SKM-1 (cell line): ENCODE results near the gene KIF26B.
"Not testable (repeated sequence)": the region's sequence is repeated elsewhere in the genome, so short reads cannot be mapped to it uniquely, and the experiment has no call there.

Experiments
- DNase-seq: peaks from one replicate; lab custom pipeline; 2025; ENCODE audit not compliant: unreplicated experiment; lab: John Stamatoyannopoulos, UW

KIF26B gene

DNA sequence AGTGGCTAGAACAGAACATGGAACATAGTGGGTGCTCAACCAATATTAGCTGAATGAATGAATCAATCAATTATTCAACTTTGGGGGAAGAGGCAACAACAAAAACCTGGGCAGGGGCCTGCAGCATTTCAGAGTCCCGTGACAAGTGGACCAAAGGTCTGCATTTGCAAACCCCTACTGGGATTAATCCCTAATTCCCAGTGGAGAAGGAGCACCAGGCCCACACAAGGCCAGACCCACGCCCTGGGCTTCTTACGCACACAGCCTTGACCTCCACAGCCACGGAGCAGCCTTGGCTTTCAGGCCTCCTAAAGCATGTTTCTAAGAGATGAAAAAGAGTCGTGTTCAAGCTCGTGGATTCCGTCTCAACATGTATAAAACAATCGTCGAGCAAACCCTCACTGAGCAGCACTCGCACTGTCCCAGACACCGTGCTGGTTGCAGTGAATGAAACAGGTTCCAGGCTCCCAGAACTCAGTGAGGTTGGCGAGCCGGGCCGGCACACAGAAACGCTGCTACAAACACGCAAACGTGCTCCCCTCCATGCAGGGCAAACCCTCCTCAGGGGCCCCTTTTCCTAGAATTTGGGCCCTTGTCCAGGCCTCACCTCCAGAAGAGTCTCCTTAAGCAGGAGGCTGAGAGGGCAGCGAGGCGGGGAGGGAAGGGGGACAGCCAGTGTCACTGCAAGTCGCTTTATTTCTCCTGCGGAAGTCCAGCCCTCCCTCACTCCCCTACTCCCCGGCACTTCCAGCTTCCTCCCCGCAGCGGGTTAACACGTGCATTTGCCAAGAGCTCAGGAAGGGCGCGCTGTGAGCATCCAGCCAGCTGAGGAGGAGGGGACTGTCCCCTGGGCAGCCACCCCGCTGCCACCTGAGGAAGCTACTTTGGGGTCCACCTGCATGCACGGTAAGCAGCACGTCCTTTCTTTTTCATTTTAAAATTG is 556.4 kb downstream of the KIF26B start:
- no peak for DNase-seq

DNA sequence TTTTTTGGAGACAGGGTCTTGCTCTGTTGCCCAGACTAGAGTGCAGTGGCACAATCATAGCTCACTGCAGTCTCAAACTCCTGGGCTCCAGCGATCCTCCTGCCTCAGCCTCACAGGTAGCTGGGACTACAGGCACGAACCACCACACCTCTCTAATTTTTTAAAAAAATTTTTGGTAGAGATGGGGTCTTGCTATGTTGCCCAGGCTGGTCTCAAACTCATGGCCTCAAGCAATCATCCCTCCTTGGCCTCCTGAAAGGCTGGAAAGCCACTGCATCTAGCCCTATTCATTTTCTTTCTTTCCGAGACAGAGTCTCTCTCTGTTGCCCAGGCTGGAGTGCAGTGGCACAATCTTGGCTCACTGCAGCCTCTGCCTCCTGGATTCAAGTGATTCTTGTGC is 559.2 kb downstream of the KIF26B start:
- not testable (repeated sequence) for DNase-seq

DNA sequence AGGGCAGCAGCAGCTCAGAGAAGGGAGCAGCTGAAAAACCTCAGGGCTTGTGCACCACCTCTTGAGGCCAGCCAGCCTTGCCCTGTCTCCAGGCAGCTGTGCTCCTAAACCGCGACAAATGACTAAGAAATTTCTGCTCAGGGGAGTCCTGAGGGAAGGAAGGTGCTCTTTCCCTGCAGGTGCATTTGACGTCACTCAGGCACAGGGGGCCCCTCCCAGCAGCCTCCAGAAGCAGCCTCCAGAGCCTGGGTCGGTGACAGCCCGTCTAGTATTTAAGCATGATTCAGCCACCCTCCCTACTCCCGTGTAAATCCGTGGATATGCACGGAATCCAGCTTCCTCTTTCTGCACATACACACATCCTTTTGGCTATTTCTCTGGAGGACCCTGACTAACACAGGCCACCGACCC is 560.5 kb downstream of the KIF26B start:
- no peak for DNase-seq

DNA sequence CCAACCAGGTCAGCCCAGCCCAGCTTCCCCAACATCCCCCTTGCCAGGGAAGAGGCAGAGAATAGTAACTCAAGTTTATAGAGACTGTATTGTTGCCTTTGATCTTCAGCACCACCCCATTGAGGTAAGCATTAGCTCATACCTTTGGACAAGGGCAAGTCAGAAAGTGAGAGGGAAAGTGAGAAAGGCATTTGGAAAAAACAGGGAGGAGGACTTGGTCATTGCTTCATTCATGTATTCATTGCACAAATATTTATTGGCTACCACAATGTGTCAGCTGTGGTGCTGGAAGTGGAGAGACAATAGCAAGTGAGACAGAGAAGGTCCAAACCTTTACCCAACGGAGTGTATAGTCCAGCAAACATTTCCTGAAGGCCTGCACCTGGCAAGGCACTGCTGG is 561.2 kb downstream of the KIF26B start:
- no peak for DNase-seq

DNA sequence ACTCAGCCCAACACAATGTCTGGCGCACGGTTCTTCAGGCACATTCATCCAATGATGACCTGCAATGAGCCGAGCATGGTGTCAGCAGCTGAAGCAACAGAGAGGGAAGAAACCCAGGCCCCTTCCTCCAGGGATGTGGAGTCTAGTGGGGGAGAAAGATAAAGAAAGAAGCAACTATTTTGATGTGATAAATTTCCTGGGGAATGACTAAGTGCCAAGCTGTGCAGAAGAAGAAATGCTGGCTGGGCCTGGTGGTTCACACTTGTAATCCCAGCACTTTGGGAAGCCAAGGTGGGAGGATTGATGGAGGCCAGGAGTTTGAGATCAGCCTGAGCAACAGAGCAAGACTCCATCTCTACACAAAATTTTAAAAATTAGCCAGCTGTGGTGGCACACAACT is 561.8 kb downstream of the KIF26B start:
- DNase-seq = no peak

DNA sequence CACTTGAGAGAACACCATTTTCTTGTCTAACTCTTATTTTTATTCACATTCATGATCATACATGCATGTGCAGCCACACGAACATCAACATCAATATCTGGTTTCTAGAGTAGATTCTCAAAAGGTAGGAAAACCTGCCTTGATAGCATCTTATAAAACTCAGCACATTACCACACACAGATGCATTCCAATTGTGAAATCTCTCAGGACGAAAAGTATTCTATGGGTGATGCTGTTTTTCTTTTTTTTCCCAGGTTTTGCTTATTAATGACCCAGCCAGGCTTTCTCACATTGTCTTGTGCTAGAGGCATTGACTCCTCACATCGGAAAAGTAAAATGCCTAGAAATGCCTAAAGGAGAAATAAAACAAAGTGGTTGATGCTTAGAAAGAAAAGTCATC is 562.8 kb downstream of the KIF26B start:
- no peak for DNase-seq

DNA sequence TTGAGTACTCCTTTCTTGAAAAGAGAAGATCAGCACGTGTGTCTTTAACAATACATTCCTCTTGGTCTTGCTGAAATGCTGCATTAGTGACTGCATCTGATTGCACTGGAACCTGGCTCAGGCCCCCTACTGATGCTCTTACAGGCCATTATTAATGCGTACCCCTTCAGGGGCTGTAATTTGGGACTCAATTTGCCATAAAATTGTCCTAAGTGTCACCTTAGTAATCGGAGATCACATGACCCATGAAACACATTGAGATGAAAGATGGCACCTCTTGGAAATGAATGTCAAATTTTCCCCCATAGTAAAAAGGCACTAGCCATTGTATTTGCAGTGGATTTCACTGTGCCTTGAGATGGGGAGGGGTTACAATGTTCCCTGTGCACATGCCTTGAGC is 563.3 kb downstream of the KIF26B start:
- no peak for DNase-seq

DNA sequence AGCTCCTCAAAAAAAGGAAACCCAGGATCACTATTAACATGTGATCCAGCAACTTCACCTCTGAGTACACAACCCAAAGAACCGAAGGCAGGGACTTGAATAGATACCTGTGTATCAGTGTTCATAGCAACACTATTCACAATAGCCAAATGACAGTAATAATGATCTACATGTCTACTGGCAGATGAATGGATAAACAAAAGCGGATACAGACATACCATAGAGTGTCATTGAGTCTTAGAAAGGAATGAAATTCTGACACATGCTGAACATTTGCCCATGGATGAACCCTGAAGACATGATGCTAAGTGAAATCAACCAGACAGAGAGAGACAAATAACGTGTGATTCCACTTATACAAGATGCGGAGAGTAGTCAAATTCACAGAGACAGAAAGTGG is 564.2 kb downstream of the KIF26B start:
- no peak for DNase-seq

DNA sequence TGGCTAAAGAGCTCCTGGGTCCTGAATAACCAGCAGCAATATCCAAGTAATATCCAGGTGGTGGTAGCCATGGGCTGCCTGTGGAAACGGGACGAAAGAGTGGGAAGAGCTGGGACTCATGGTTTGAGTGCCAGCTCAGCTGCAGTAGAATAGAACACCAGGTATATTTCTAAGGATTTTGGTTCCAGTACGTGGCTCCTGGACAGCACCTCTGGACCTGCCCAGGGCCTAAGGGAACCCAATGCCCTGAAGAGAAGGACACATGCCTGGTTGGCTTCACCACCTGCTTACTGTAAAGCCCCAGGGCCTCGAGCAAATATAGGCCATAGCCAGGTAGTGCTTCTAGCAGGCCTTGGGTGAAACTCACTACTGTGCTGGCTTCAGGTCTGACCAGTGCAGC is 566.7 kb downstream of the KIF26B start:
- DNase-seq = no peak

DNA sequence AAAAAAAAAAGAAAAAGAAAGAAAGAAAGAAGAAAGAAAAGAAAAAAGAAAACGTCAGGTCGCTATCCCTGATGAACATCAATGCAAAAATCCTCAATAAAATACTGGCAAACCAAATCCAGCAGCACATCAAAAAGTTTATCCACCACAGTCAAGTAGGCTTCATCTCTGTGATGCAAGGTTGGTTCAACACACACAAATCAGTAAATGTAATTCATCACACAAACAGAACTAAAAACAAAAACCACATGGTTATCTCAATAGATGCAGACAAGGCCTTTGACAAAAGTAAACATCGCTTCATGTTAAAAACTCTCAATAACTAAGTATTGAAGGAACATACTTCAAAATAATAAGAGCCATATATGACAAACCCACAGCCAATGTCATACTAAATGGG is 573.2 kb downstream of the KIF26B start:
- not testable (repeated sequence) for DNase-seq

DNA sequence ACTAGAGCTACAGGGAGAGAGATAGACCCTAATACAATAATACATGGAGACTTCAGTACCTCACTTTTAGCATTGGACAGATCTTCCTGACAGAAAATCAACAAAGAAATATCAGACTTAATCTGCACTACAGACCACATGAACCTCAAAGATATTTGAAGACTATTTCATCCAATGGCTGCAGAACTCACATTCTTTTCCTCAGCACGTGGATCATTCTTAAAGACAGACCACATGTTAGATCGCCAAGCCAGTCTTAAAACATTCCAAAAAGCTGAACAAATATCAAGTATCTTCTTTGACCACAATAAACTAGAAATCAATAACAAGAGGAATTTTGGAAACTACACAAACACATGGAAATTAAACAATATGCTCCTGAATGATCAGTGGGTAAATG is 576.0 kb downstream of the KIF26B start:
- no peak for DNase-seq

DNA sequence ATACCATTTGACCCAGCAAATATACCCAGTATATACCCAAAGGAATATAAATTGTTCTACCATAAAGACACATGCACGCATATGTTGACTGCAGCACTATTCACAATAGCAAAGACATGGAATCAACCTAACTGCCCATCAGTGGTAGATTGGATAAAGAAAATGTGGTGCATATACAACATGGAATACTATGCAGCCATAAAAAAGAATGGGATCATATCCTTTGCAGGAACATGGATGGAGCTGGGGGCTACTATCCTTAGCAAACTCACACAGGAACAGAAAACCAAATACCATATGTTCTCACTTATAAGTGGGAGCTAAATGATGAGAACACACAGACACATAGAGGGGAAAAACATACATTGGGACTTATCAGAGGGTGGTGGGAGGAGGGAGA is 585.6 kb downstream of the KIF26B start:
- not testable (repeated sequence) for DNase-seq

DNA sequence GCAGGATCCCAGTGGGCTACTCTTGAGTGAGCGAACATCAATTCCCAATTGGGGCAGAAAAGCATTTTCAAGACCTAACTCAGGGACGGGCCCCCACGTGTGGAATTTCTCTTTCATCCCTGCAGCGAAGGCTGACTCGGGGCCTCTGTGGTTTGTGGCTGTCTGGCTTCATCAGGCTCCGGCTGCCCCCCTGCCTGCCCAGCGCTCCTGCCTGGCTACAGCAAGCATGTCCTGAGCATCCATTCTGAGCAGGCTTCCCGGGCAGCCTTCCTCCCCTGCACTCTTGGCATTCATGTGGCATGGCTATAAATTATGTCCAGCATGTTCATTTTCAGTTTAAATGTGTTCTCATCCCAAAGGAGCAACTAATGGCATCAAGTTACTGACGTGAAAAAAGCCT is 588.1 kb downstream of the KIF26B start:
- no peak for DNase-seq

DNA sequence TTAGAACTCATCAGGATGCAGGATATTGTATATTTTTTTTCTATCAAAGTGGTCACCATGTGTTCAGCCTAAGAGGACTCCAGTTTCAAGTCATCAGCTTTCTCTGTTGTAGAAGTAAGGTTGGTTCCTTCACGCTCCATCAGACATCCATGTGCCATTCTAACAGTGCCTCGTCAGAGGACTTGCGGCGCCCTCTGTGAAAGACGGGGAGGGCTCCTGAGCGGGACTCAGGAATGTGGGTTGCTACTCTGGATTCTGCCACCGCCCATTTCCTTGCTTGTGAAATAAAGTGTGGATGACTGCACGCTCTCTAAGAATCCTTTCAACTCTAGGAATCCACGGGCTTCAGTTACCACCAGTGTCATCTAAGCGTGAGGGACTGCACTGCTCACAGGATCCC is 593.5 kb downstream of the KIF26B start:
- no peak for DNase-seq

DNA sequence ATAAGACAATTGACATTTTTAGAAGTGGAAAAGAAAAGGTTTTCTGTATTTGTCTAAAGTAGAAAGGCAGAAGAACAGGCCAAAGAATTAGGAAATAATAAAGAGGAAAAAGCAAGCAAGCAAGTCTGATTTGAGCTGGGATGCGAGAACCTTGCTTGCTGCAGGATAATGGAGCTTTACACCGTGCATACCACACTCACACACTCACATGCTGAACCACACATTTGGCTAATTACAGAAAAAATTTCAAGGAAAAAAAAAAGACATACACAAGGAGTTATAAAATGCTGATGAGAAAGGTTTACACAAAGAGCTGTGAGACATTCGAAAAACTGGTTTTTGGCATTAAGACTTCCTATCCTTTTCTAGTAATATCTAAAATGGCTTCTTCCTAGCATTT is 593.9 kb downstream of the KIF26B start:
- no peak for DNase-seq

DNA sequence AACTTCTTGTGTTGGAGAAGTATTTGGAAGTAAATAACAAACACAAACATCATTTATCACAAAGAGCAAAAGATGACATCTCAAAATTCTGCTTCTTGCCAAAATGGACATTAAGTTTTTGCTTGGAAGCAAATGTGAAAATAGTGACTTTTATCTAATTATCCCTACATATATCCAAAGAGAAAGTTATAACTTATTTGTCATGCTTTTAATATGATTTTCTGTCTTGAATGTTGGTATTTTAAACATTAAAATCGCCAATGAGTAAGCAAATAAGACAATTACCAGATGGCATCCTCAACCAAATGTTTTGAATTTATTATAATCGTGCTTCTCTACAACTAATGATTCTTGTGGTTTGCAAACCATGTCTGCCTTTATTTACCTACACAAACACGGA is 594.3 kb downstream of the KIF26B start:
- DNase-seq = no peak

DNA sequence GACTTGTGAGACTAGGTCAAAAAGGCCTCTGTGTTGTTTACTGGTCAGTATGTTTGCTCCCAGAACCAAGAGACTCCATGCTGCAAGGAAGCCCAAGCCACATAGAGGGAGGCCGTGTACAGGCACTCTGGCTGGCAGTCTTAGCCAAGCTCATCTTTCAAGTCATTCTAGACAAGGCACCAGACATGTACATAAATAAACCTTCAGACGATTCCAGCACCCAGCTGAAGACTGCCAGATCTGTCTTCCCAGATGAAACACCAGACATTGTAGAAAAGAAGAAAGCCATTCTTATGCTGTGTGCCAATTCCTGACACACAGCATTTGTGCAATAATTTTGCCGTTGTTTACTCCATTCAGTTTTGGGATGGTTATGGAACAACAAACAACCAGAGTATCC is 595.5 kb downstream of the KIF26B start:
- no peak for DNase-seq

DNA sequence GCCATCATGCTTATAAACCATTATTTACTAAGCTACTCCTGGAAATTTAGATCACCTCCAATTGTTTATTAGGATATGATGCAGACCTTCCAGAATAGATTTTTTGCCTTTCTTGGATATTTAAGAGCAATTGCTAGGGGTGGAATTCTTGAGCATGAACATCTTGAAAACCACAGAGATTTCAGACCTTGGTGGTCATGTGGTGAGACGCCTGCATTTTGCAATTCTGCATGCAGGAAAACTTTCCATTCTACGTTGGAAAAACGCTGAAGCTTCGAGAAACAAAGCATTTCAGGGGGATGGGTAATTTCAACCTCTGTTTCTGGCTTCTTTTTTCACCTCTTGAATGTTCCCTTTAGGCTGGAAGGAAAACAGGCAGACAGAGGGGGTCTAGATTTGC is 596.3 kb downstream of the KIF26B start:
- DNase-seq = no peak

DNA sequence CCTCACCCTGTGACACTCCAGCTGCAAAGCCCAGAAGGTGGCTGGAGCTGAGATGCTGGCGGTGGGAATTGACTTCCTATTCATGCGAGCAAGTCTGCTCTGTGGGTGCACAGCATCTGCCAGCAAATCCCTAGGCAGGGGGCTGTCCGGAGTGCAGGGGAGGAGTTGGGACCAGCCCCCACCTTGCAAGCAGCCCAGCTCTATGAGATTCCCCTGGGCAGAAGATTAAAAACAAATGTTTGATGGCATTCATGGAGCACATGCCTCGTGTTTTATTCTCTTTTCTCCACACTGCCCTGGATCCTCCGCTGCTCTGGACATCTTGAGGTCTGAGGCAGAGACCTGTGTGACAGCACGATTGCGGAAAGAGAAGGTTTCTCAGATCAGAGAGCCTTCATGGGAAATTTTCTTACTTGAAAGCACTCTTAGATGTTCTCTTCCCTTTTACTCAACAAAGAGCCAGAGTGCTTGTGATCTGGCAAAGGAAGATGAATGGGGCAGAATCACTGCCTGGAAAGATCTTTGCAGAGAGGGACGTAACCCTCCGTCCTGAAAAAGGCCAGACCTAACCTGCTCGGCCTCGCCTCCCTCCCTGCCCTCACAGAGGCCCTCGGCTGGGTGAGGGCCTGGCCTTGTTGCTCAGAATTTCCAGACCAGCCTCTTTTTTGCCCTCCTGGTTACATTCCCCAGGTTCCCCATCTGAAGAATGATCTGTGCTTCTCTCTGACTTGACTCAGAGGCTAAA is 597.1 kb downstream of the KIF26B start:
- DNase-seq = no peak

DNA sequence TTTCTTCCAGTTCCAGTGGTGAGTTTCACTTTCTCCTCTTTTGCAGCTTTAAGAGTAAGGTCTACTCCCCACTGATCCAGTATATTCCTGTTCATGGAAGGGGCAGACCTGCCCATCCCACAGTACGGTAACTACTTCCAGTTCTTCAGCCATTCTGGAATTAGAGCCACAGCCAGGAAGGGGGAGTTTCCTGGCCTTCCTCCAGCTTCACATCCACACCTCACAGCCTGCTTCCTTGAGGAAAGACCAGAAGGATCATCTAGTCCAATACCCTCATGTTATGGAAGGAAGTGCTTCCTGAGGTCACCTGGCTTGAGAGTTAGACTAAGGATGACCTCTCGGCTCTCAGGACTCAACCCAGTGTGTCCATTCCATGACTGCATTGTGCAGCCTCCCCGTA is 597.8 kb downstream of the KIF26B start:
- DNase-seq = no peak

DNA sequence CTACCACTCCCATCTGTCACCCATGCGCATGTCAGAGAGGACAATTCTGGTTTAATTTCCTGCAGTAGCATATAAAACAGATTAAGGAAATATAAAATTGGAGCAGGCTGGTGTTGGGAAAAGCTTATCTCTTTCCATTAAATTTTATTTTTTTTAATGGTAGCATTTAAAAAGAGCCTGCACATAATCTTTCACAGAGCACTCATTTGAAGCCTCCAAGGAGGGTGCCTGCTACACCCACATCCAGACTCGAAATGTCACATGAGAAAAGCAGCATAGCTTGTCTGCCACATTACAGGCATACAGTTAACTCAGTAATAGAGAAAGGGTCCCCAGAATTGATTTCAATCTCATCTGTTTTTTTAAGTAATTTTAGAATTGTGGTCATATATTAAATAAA is 599.0 kb downstream of the KIF26B start:
- no peak for DNase-seq

DNA sequence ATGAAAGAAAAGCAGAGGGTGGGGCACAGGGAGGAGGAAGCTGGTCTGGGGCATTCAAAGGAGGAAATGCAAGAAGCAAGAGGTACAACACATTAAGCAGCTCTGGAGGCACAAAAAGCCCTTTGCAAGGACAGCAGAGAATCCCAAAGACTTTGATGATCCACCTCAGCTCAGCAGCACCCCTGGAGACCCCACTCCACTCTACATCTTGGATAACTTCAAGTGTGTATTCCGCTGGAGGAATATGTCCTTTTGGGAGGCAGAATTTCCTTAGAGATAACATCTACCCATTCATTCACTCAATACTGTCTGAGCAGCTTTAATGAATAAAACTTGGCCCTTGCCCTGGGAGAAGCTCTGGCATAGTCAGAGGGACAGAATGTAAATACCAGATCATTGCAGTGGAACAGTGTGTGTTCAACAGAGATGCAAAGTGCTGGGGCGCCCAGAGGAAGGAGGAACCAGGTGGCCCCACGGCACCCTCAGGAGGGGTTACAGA is 599.7 kb downstream of the KIF26B start:
- no peak for DNase-seq
